Left hindlimb (tissue), 1 donor: ENCODE data around the gene ZNF141.
"Not testable (repeated sequence)": the region's sequence is repeated elsewhere in the genome, so short reads cannot be mapped to it uniquely, and the experiment has no call there.

Source experiments
- DNase-seq: peaks from one replicate; pipeline ENCODE4 v3.0.0-alpha.2; 2018

The ZNF141 gene

GRCh38 chr4:385934-386707, 48.5 kb downstream of the ZNF141 start:
- no peak for DNase-seq

- no peak for DNase-seq
Measured at GRCh38 chr4:386708-387105, 49.1 kb downstream of the ZNF141 start.

GRCh38 chr4:404006-404405, 66.4 kb downstream of the ZNF141 start:
- DNase-seq: no peak

GRCh38 chr4:408321-408720, 70.7 kb downstream of the ZNF141 start:
- DNase-seq: not testable (repeated sequence)

- no peak for DNase-seq
Measured at GRCh38 chr4:422587-422986, 85.0 kb downstream of the ZNF141 start.
